Thymus (tissue), 11 donors: ENCODE data around the gene BMPR1A. TPM values are rescaled to one million over a fixed set of nuclear protein-coding genes. Genes with fewer than 3 reads are reported as not detected.
"Not testable (repeated sequence)": the region's sequence is repeated elsewhere in the genome, so short reads cannot be mapped to it uniquely, and the experiment has no call there.

ENCODE experiments used
- DNase-seq, 9 donors: peaks; one replicate each; pipeline ENCODE4 v3.0.0-alpha.2; 2013; ENCODE audit warnings: low spot score in 9 of 9, low read depth in 6 of 9, missing footprints in 1 of 9
- H3K27ac ChIP-seq, 2 donors: one replicate each; pipeline ENCODE4 v1.5.1; 2013; ENCODE audit warnings: control low read depth in 1 of 2, low read depth in 1 of 2, low read length in 1 of 2, mild to moderate bottlenecking in 1 of 2, moderate library complexity in 1 of 2
- H3K27me3 ChIP-seq, 2 donors: one replicate each; pipeline ENCODE4 v1.5.1; 2013; ENCODE audit warnings: low read length in 1 of 2; ENCODE audit not compliant: control insufficient read depth in 2 of 2, insufficient read depth in 1 of 2
- H3K36me3 ChIP-seq, 2 donors: one replicate each; pipeline ENCODE4 v1.5.1; 2013; ENCODE audit warnings: low read length in 1 of 2, mild to moderate bottlenecking in 1 of 2, moderate library complexity in 1 of 2; ENCODE audit not compliant: control insufficient read depth in 2 of 2, insufficient read depth in 2 of 2
- H3K4me1 ChIP-seq, 2 donors: one replicate each; pipeline ENCODE4 v1.5.1; 2013; ENCODE audit warnings: low read length in 2 of 2; ENCODE audit not compliant: control insufficient read depth in 2 of 2, insufficient read depth in 2 of 2
- H3K4me3 ChIP-seq, 2 donors: one replicate each; pipeline ENCODE4 v1.5.1; 2013; ENCODE audit warnings: low read length in 2 of 2, control low read depth in 1 of 2, mild to moderate bottlenecking in 1 of 2
- H3K9me3 ChIP-seq, 2 donors: one replicate each; pipeline ENCODE4 v1.5.1; 2013; ENCODE audit warnings: low read length in 1 of 2, mild to moderate bottlenecking in 1 of 2; ENCODE audit not compliant: control insufficient read depth in 2 of 2, insufficient read depth in 1 of 2
- WGBS: extraction: QIAGEN DNeasy Blood & Tissue Kit; methylation state at CpG from one replicate; pipeline ENCODE4 v1.1.7; 2013; 5-methylcytosine and 5-hydroxymethylcytosine counted together
- polyA plus RNA-seq: library from polyadenylated mRNA; stranded (reverse); fragments of 200-250 nt; gene quantifications from one replicate; pipeline ENCODE4 v1.2.3, GENCODE V29; 2013
- total RNA-seq: library from RNA; stranded (reverse); fragments of 120-200 nt; gene quantifications from one replicate; pipeline ENCODE4 v1.2.4, GENCODE V29; 2013
- donor health status: healthy.

The BMPR1A gene
- total and polyA plus RNA-seq, 2 donors: 5.5 to 10.4 TPM

GRCh38 chr10:86918022-86918471, 161.6 kb downstream of the BMPR1A start:
- 94% methylated on average over 5 of the region's 5 CpGs for WGBS
- Histone ChIP-seq H3K4me1 (no peaks in the 10 kb centered on the region), H3K9me3 (no peaks in the 10 kb centered on the region), H3K4me3 (no peak overlapping the region), H3K27ac (no peak overlapping the region), H3K36me3 (no peaks in the 10 kb centered on the region), H3K27me3 (no peaks in the 10 kb centered on the region)
- DNase-seq: no peak

DNA sequence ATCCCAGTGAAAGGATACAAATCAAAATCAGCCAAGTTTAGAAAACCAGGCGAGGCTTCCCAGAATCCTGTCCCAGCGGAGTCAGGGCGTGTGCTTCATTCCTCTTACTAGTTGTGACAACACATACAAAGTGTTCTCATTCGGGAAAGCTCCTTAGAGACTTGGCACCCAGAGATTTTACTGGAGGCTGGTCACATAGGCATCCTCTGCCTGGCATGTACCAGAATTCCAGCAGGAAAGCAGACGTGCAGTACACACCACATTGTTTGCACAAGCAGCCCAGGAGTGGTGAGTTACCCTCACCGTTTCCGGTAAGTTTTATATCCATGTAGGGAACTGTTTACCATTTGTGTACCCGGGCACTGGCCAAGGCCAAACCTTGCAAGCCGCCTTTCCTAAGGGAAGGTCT, 166.1 kb downstream of the BMPR1A start:
- H3K4me1 ChIP-seq: no peaks in the 10 kb centered on the region
- WGBS: 93% methylated on average over 9 of the region's 9 CpGs
- H3K27me3 ChIP-seq: no peaks in the 10 kb centered on the region
- no peaks in the 10 kb centered on the region for H3K9me3 ChIP-seq
- H3K4me3 ChIP-seq: no peak overlapping the region
- H3K27ac ChIP-seq: no peak overlapping the region
- DNase-seq: no peak
- no peaks in the 10 kb centered on the region for H3K36me3 ChIP-seq

GRCh38 chr10:86929468-86930380, 173.3 kb downstream of the BMPR1A start:
- no peaks in the 10 kb centered on the region for H3K36me3 ChIP-seq

GRCh38 chr10:86931872-86932271, 175.5 kb downstream of the BMPR1A start:
- 94% methylated on average over 1 of the region's 1 CpG for WGBS
- Histone ChIP-seq H3K27ac (no peak overlapping the region), H3K4me1 (no peaks in the 10 kb centered on the region), H3K4me3 (no peak overlapping the region), H3K9me3 (no peaks in the 10 kb centered on the region), H3K27me3 (no peaks in the 10 kb centered on the region), H3K36me3 (no peaks in the 10 kb centered on the region)
- DNase-seq: no peak

More at GRCh38 chr10:86929468-86930380, 173.3 kb downstream of the BMPR1A start:
- Histone ChIP-seq H3K4me1 (no peaks in the 10 kb centered on the region), H3K4me3 (no peak overlapping the region), H3K27me3 (no peaks in the 10 kb centered on the region), H3K9me3 (no peaks in the 10 kb centered on the region), H3K27ac (no peak overlapping the region)
- 95% methylated on average over 15 of the region's 15 CpGs for WGBS
- DNase-seq: no peak

DNA sequence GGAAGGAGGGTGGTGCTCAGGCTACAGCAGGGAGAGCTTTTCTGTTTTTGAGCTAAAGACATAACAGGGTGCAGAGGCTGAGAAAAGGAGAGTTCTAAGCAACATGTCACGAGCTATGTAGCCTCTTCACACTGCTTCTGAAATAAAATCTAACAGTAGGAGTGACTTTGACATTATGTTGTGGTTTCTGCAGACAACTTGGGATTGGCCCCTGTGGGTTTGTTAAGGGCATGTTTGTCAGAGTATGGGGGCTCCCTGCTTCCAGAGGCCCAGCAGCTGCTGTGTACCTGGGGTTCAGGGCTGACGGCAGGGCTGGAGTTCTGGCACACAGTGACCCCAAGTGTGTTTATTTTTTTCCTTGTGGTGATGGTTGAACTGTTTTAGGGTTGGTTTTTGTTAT, 176.3 kb downstream of the BMPR1A start:
- peak in 1 of 9 donors; percentile 13 for DNase-seq
- Histone ChIP-seq H3K36me3 (no peaks in the 10 kb centered on the region), H3K9me3 (no peaks in the 10 kb centered on the region), H3K27me3 (no peaks in the 10 kb centered on the region), H3K27ac (no peak overlapping the region), H3K4me1 (no peaks in the 10 kb centered on the region), H3K4me3 (no peak overlapping the region)
- 43% methylated on average over 2 of the region's 2 CpGs for WGBS

GRCh38 chr10:86934162-86934711, 177.8 kb downstream of the BMPR1A start:
- not testable (repeated sequence) for DNase-seq, H3K27ac ChIP-seq, H3K36me3 ChIP-seq, H3K9me3 ChIP-seq, H3K27me3 ChIP-seq, H3K4me3 ChIP-seq, H3K4me1 ChIP-seq
- 95% methylated on average over 6 of the region's 6 CpGs for WGBS

DNA sequence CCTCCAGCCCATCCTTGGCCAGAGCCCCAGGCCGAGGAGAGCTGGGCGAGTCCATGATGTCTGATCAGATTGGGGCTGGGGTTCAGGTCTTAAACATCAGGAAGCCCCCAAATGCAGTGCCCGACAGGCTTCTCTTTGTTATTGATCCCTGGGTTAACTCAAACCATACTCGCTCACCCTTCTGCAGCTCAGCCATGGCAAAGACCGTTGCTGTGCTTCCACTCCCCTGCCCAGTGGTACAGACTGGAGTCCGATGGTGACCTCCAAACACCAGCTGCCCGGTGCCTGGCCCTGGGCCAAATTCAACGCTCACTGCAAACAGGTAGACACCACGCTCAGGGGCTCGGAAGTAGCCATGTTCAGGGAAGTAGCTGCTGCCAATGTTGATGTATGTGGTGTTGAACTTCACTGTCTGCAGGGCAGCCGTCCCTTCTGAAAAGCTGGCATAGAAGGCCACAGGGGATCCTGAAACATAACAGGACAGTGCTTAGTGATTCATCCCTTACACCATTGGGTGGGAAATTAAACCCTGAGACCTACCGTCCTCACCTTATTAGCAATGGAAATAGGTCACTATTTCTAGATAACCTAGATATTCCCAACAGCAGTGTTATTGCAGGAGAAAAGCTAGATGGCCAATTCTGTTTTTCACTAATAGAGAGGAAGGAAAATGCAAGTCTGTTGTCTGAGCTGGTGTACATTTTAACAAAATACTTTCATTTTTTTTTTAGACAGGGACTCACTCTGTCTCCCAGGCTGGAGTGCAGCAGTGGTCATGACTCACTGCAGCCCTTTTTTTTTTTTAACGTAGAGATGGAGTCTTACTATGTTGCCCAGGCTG, 180.5 kb downstream of the BMPR1A start:
- Histone ChIP-seq H3K36me3 (no peaks in the 10 kb centered on the region), H3K27ac (no peak overlapping the region)
- WGBS: 95% methylated on average over 13 of the region's 13 CpGs

DNA sequence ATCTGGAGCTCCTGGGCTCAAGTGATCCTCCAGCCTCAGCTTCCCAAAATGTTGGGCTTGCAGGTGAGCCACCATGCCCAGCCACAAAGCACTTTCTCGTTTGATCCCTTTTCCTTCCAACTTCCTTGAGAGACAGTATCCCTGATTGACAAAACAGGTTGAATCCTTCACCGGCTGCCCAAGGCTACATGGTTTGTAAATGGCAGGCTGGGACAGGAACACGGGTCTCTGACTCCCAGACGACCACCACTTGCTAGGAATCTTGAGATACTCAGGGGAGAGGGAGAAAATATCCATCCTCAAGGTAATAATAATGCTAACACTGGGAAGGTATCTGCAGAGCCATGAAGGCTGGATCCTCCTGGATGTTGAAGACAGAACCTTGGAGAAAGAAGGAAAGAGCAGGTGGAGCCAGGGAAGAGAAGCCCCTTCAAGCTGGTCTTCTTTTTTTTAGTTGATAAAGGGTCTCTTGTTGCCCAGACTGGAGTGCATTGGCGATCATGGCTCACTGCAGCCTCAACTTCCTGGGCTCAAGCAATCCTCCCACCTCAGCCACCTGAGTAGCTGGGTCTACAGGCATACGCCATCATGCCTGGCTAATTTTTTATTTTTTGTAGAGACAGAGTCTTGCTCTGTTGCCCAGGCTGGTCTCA, 181.2 kb downstream of the BMPR1A start:
- no peak for DNase-seq
- 93% methylated on average over 6 of the region's 6 CpGs for WGBS
- H3K36me3 ChIP-seq: no peaks in the 10 kb centered on the region

More for the DNA sequence above, 180.5 kb downstream of the BMPR1A start:
- DNase-seq: no peak
- Histone ChIP-seq H3K4me1 (peaks cover 0 to 2% of the 10 kb centered on the region in 2 donors), H3K4me3 (no peak overlapping the region), H3K27me3 (peaks cover 0 to 2% of the 10 kb centered on the region in 2 donors), H3K9me3 (no peaks in the 10 kb centered on the region)

More for the DNA sequence above, 181.2 kb downstream of the BMPR1A start:
- no peak overlapping the region for H3K4me3 ChIP-seq
- H3K27ac ChIP-seq: no peak overlapping the region
- H3K9me3 ChIP-seq: no peaks in the 10 kb centered on the region
- peaks cover 0 to 2% of the 10 kb centered on the region in 2 donors for H3K4me1 ChIP-seq
- H3K27me3 ChIP-seq: peaks cover 0 to 2% of the 10 kb centered on the region in 2 donors
